Cardiac septum (tissue), 1 donor: Measurements from ENCODE around the gene ZFAND2A. TPM values are rescaled to one million over a fixed set of nuclear protein-coding genes. Genes with fewer than 3 reads are reported as not detected.
A peak's percentile ranks its signal among the peaks of the same experiment; 100 is the strongest.
"Not testable (repeated sequence)": the region's sequence is repeated elsewhere in the genome, so short reads cannot be mapped to it uniquely, and the experiment has no call there.

Source experiments
- DNase-seq: peaks from one replicate; pipeline ENCODE4 v3.0.0-alpha.2; 2020; ENCODE audit warnings: low spot score
- intact Hi-C: fragments of 100-400 bp; cut with DNase I; formaldehyde crosslinking; loops from one replicate; pipeline ENCODE4 v1.14.0; 2022
- total RNA-seq: library from RNA; stranded (reverse); fragmentation: NEBNext Ultra II Directional; extraction: Animal tissue kit (Norgen Biotek cat#: 25700); gene quantifications from one replicate; pipeline ENCODE4 v1.2.1, GENCODE V29; 2021
- donor health status: DM: no; HTN: no; CAD: no.

Gene ZFAND2A
- total RNA-seq, 1 donor from 2014 or later = 8.8 TPM

- intact Hi-C loops = loop anchor here (5.0 kb wide), 1 partner anchor 185 kb away; no protein-coding TSS in a partner anchor
- DNase-seq = peak; percentile 89
These were observed 16.9 kb upstream of the ZFAND2A start for GRCh38 chr7:1176891-1177373.

GRCh38 chr7:1175967-1176851, 16.2 kb upstream of the ZFAND2A start:
- intact Hi-C loops = loop anchor here (5.0 kb wide), 1 partner anchor 184 kb away; no protein-coding TSS in a partner anchor
- DNase-seq = peak; percentile 91

- no peak for DNase-seq
- intact Hi-C loops = loop anchor here (5.0 kb wide), 1 partner anchor 183 kb away; no protein-coding TSS in a partner anchor
These were observed 15.6 kb upstream of the ZFAND2A start for GRCh38 chr7:1175597-1175966.

DNA sequence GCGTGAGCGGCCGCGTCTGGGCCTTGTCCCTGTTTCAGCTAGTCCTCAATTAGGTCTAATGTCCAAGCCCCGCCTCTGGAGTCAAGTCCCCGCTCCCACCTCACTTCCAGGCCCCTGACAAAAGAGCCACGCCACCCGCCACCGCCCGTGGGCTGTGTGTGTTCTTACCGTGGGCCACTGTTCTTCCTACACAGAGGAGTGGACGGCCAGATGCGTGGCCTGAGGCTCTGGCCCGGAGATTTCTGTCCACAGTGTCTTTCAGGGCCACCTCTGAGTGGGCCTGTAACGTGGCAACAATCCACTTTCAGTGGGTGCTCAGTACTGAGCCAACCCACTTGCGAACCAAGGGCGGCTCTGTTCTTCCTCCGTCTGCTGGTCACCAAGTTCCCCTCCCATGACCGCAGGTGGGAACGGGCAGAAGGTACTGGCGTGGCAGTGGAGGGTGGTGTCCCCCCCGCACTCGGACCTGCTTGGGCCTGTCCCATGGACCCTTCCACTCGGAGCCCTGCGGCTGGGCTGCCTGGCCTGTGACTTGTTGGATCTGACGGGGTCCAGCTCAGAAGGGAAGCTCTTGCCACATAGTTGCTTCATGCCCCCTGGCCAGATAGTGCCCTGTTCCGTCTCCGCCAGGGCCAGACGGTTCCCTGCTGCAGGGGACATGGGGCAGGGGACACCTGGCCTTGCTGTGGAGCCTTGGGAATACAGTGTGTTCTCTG, 15.0 kb upstream of the ZFAND2A start:
- no peak for DNase-seq
- intact Hi-C loops = loop anchor here (5.0 kb wide), 1 partner anchor 183 kb away; no protein-coding TSS in a partner anchor

DNA sequence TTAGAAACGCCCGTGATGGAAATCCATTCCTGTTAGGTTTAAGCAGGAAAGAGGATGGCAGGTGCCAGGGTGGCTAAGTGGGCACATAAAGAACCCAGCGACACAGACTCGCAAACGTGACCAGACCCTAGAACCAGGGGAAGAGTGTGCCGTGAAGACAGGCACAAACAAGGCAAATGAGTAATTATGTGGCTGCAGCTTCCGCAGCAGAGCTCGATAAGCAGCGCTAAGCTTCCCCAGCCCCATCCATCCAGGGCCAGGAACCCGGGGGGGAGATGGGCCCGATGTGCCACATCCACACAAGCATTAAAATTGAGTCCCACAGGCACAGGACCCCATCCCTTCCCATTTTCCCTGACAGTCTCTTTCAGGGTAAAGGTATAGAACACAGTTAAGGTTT, 14.0 kb upstream of the ZFAND2A start:
- intact Hi-C loops = no loop called here
- DNase-seq = no peak

GRCh38 chr7:1172666-1173523, 12.9 kb upstream of the ZFAND2A start:
- intact Hi-C loops = no loop called here
- no peak for DNase-seq

DNA sequence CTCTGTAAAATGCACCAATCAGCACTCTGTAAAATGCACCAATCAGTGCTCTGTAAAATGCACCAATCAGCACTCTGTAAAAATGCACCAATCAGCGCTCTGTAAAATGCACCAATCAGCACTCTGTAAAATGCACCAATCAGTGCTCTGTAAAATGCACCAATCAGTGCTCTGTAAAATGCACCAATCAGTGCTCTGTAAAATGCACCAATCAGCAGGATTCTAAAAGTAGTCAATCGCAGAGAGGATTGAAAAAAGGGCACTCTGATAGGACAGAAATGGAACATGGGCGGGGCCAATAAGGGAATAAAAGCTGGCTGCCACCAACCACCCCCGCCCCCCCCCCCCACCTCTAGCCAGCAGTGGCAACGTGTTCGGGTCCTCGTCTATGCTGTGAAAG, 11.5 kb upstream of the ZFAND2A start:
- intact Hi-C loops, DNase-seq: not testable (repeated sequence)

DNA sequence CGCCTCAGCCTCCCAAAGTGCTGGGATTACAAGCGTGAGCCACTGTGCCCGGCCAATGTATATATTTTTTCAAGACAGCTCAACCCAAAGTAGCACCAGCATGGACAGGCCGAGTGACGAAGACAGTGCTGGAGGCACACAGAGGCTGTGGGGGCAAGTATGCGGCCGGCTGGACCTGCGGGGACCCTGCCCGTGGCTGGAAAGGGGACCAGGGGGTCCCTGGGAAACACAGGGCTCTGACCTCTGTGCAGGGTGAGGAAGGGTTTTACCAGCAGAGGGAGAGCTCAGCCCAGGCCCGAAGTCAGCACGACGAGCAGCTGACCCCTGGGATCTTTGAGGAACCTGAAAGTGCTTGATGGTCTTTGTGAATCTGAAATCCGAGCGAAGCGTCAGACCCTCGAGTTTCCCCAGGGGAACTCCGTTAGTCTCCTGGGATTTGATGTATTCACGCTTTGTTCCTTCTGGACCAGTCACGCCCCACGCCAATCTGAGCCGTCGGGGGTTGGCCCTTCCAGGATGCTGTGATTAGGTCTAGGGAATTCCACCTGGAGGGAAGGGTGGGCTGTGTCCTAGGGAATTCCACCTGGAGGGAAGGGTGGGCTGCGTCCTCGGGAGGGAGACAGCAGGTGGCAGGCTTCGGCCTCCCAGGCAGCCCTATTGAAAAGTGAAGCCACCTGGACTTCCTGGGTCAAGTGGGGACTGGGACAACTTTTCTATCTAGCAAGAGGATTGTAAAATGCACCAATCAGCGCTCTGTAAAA, 10.9 kb upstream of the ZFAND2A start:
- intact Hi-C loops = no loop called here
- DNase-seq = no peak

DNA sequence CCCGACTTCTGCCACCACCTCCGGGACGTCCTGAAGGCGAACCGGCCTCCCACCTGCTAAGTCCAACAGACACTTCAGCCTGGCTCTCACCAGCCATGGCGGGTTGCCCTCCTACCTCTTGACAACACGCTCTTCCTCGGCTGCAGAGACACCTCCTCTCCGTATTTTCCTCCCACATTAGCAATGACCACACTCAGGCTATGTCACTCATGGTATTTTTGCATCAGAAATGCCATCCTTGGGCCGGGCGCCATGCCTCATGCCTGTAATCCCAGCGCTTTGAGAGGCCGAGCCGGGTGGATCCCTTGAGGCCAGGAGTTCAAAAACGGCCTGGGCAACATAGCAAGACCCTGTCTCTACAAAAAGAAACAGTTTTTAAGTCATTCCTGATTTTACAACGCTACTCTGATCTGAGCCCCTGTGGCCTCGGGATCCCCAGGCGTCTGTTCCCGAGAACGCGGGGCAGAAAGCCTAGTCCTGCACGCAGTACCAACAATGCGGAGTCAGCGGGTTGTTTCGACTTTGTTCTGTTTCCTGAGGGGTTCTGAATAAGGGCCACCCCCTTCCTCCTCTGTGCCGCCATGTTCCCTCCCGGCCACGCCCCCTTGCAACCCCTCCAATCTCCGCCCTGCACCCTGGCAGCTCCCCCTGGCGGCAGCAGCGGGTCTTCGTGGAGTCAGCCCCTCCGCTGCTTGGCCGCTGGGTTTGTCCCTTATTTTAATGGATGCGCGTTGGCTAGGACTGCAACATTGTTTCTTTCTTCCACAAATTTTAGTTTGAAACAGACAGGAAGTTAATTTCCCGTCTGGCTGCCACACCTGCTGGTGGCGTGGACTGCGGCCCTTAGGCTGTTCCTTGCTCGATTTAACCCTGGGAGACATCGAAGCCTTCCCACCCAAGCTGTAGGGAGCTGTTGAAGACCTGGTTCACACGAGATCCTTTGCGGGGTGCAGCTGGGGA, 9.7 kb upstream of the ZFAND2A start:
- DNase-seq = peak; percentile 89
- intact Hi-C loops = no loop called here

DNA sequence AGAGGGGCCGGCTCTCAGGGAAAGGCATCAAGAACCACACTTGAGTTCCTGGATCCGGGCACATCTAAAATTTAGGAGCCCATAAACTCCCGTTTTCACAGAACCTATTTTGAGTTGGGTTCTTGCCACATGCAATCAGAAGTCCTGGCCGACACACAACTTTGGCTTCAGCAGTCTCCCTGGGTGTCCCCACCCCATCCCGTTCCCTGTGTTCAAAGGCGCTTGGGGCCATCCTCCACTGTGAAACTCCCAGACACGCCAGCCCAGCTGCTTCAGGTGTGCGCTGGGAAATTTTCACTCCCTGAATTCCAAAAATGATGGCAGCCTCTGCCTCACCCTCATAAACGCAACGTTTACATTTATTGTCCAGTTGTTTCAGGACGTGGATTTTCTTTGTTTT, 8.4 kb upstream of the ZFAND2A start:
- no peak for DNase-seq
- intact Hi-C loops = no loop called here

- intact Hi-C loops = no loop called here
- DNase-seq = no peak
These were observed 4.4 kb upstream of the ZFAND2A start for GRCh38 chr7:1164436-1164835.

GRCh38 chr7:1163121-1163520, 3.1 kb upstream of the ZFAND2A start:
- no peak for DNase-seq
- intact Hi-C loops = no loop called here

GRCh38 chr7:1160670-1161021, 650 bp upstream of the ZFAND2A start:
- no peak for DNase-seq
- intact Hi-C loops = loop anchor here (2.0 kb wide), 1 partner anchor 22 kb away; a partner anchor contains a TSS

DNA sequence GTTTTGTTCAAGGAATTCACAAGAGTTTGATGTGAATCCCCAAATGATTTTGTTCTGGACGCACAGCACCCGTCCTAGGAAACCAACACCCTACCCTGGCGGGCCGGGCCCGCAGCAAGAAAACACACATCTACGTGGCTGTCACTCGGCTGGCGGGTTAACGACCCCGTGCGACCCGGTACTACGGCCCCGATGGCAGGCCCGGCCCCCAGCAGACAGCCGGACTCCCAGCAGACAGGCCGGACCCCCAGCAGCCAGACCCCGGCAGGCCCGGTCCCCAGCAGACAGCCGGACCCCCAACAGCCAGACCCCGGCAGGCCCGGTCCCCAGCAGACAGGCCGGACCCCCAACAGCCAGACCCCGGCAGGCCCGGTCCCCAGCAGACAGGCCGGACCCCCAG, 765 bp downstream of the ZFAND2A start:
- DNase-seq, intact Hi-C loops: not testable (repeated sequence)

DNA sequence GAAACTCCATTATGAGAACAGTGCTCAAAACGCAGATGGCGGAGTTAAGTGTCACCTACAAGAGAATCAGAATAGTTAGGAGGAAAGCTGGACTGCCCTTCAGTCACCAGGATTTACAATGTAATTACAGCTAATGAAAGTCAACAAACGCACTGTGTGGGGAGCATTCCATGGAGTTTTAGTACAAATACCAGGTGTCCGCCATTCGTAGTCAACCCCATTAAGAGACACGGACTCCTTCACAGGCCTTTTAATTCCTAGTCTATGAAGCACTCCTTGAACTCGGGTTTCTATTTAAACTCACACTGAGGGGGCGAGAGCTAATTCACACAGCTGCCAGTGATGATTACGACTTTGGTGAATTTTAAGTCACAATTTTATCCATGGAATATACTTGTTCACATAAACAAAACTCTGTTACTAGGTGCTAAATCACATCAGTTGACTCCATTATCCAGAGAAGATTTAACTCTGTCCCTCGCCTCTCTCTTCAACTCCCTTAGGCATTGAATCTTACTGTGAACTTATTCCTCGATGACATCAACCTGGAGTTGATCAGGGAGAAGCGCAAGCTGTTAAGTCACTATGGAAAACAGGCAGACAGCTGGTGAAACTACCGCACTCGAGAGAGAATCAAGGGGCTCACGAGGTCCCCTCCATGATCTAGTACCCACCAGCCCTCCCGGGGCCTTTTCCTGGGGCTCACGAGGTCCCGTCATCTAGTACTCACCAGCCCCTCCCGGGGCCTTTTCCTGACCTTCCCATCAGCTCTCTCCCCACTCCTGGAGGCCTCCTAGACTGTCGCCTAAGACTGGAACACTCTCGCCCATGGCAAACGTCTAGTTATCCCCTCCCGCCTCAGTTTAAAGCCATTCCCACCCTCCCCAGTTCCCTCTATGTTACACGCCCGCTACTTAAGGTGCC, 1.5 kb downstream of the ZFAND2A start:
- intact Hi-C loops = no loop called here
- DNase-seq = no peak

DNA sequence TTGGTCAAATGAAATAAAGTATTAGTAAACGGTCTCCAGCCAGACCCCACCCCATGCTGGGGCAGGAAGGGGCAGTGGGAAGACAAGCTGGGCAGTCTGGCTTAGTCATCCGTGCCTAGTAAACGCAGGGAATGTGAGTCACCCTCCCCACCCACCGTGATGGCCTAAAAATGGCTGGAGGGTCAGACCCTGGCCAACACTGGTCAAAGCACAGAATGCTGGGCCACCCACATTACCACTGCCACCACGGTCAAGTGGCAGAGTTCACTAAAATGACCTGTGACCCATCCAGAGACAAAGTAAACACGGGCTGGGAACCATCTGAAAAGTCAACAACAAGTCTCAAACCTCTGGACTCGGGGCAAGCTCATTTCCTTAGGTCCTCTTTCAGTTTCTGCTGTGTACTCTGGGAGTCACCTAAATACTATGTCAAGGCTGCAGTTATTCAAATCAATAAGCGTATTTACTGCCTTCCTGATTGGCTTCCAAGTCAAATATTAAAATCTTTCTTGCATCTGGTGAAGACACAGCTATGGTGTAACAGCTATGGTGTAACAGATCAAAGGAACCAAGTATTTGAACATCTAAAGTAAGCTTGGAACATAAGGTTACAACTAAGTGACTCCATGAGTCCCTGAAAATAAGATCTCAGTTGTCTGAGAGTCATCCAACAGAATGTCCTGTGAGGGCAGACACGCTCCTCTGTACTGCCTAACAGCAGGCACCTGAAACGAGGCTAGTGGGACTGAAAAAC, 3.0 kb downstream of the ZFAND2A start:
- intact Hi-C loops = no loop called here

More for the DNA sequence above, 3.0 kb downstream of the ZFAND2A start:
- no peak for DNase-seq
